H1 (cell line): Measurements from ENCODE around the gene SYNPR.

Source experiments
- CEBPB ChIP-seq: IDR thresholded peaks from 2 replicates; pipeline ENCODE4 v1.6.1; 2012; ENCODE audit warnings: low read depth, low read length
- KDM1A ChIP-seq: fragments of 200-600, 300-600 bp; sonication (generic); IDR thresholded peaks from 2 replicates; pipeline ENCODE4 v1.7.1; 2016; ENCODE audit warnings: mild to moderate bottlenecking, low read length, borderline replicate concordance
- KDM5A ChIP-seq: fragments of 200-600 bp; IDR thresholded peaks from 2 replicates; pipeline ENCODE4 v1.7.1; 2012; ENCODE audit warnings: mild to moderate bottlenecking, low read length, inconsistent platforms, mixed read lengths
- POLR2A ChIP-seq, 2 experiments: IDR thresholded peaks; 1 replicate in 1 of 2; 2 replicates in 1 of 2; pipeline ENCODE4 v1.6.1; 2011; ENCODE audit warnings: low read depth in 2 of 2, low read length in 2 of 2, mild to moderate bottlenecking in 2 of 2; ENCODE audit errors: control extremely low read depth in 1 of 2
- SRF ChIP-seq: IDR thresholded peaks from 2 replicates; pipeline ENCODE4 v1.6.1; 2011; ENCODE audit warnings: mild to moderate bottlenecking, low read depth, low read length, moderate library complexity
- SUZ12 ChIP-seq: fragments of 200-600 bp; sonication (generic); IDR thresholded peaks from 2 replicates; pipeline ENCODE4 v1.6.1; 2012; ENCODE audit warnings: mild to moderate bottlenecking, inconsistent platforms, low read length, moderate library complexity, mixed read lengths
- USF2 ChIP-seq: IDR thresholded peaks from 2 replicates; pipeline ENCODE4 v1.6.1; 2011; ENCODE audit warnings: low read length, improper control_type of control experiment
- ZNF274 ChIP-seq: IDR thresholded peaks from 2 replicates; pipeline ENCODE4 v1.7.0; 2012; ENCODE audit warnings: low read length, borderline replicate concordance; ENCODE audit errors: extremely low read depth
- TF ChIP-seq, protein P1 (sequence below), 3 experiments: IDR thresholded peaks; 1 replicate in 2 of 3; 2 replicates in 1 of 3; pipeline versions ENCODE4 v1.5.1 to v1.6.1; 2011; ENCODE audit warnings: low read length in 3 of 3, mild to moderate bottlenecking in 3 of 3, inconsistent platforms in 2 of 3, low read depth in 1 of 3, moderate library complexity in 1 of 3; ENCODE audit not compliant: insufficient read depth in 1 of 3; ENCODE audit errors: control extremely low read depth in 1 of 3

DNA sequence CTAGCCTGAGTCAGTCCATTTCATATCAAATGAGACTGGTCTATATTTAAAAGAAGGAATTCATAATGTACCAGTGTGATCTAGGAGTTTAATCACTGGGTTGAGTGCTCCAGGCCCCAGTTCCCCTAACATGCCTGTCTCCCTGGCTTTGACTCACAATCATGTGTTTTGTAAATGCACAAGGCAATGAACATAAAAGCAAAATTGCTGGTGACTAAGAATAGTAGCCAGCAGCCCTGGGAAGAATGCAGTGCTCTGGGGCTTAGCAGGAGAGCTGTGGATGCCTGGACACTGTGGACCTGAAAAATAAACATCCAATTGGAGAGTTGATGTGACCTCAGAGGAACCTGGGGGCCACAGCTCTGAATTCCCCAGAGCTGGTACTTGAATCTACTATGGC is 50.3 kb downstream of the SYNPR start:
- no peak for TF ChIP-seq KDM1A
- no peak for TF ChIP-seq SRF
- no peak for TF ChIP-seq CEBPB
- TF ChIP-seq KDM5A, result no peak
- TF ChIP-seq SUZ12, result no peak
- TF ChIP-seq ZNF274, result no peak
- TF ChIP-seq POLR2A (IDR thresholded peaks at IDR 0.05; ENCODE audit: control extremely low read depth in 1 of 2, low read depth in 2 of 2, low read length in 2 of 2), result no peak
- TF ChIP-seq, protein P1, sequence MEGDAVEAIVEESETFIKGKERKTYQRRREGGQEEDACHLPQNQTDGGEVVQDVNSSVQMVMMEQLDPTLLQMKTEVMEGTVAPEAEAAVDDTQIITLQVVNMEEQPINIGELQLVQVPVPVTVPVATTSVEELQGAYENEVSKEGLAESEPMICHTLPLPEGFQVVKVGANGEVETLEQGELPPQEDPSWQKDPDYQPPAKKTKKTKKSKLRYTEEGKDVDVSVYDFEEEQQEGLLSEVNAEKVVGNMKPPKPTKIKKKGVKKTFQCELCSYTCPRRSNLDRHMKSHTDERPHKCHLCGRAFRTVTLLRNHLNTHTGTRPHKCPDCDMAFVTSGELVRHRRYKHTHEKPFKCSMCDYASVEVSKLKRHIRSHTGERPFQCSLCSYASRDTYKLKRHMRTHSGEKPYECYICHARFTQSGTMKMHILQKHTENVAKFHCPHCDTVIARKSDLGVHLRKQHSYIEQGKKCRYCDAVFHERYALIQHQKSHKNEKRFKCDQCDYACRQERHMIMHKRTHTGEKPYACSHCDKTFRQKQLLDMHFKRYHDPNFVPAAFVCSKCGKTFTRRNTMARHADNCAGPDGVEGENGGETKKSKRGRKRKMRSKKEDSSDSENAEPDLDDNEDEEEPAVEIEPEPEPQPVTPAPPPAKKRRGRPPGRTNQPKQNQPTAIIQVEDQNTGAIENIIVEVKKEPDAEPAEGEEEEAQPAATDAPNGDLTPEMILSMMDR (IDR thresholded peaks at IDR 0.05; ENCODE audit: control extremely low read depth in 1 of 3, insufficient read depth in 1 of 3, low read depth in 1 of 3, low read length in 3 of 3), result no peak
- no peak for TF ChIP-seq USF2
